BE2C (cell line): ENCODE measurements around the gene VGF.

Source experiments
- DNase-seq: peaks from one replicate; pipeline ENCODE4 v3.0.0-alpha.2; 2020
- H3K27me3 ChIP-seq: fragments of 250-450 bp; sonication (Bioruptor Pico); 2 replicates; pipeline ENCODE4 v1.5.1; 2020; ENCODE audit warnings: mild to moderate bottlenecking
- H3K36me3 ChIP-seq: fragments of 250-450 bp; sonication (Bioruptor Pico); 2 replicates; pipeline ENCODE4 v1.5.1; 2020; ENCODE audit warnings: mild to moderate bottlenecking
- H3K4me1 ChIP-seq: fragments of 250-450 bp; sonication (Bioruptor Pico); 2 replicates; pipeline ENCODE4 v1.5.1; 2020
- H3K4me3 ChIP-seq: 2 replicates; pipeline ENCODE4 v1.5.1; 2011; ENCODE audit warnings: low read depth, low read length
- H3K9me3 ChIP-seq: fragments of 250-450 bp; sonication (Bioruptor Pico); 2 replicates; pipeline ENCODE4 v1.5.1; 2020
- CTCF ChIP-seq: IDR thresholded peaks from 2 replicates; pipeline ENCODE4 v1.5.1; 2012; ENCODE audit warnings: mild to moderate bottlenecking, low read depth, low read length

VGF gene

GRCh38 chr7:101177644-101178043 lies 12.3 kb upstream of the VGF start:
- no peak overlapping the region for H3K4me3 ChIP-seq
- no peaks in the 10 kb centered on the region for H3K9me3 ChIP-seq
- no peak for DNase-seq
- peaks cover 8% of the 10 kb centered on the region for H3K4me1 ChIP-seq
- H3K36me3 ChIP-seq = no peaks in the 10 kb centered on the region
- peaks cover 24% of the 10 kb centered on the region for H3K27me3 ChIP-seq
- no peak for TF ChIP-seq CTCF

- peaks cover 40% of the 10 kb centered on the region for H3K27me3 ChIP-seq
Observed at GRCh38 chr7:101175664-101176063, 10.3 kb upstream of the VGF start.

GRCh38 chr7:101174322-101174854 lies 9.0 kb upstream of the VGF start:
- DNase-seq = no peak
- no peaks in the 10 kb centered on the region for H3K36me3 ChIP-seq
- no peaks in the 10 kb centered on the region for H3K9me3 ChIP-seq
- no peak for TF ChIP-seq CTCF
- H3K4me1 ChIP-seq = peaks cover 6% of the 10 kb centered on the region
- H3K27me3 ChIP-seq = peaks cover 37% of the 10 kb centered on the region
- no peak overlapping the region for H3K4me3 ChIP-seq

More at GRCh38 chr7:101175664-101176063, 10.3 kb upstream of the VGF start:
- no peak overlapping the region for H3K4me3 ChIP-seq
- peaks cover 5% of the 10 kb centered on the region for H3K4me1 ChIP-seq
- no peak for DNase-seq
- no peaks in the 10 kb centered on the region for H3K36me3 ChIP-seq
- TF ChIP-seq CTCF = no peak
- no peaks in the 10 kb centered on the region for H3K9me3 ChIP-seq

- Histone ChIP-seq H3K4me1 (peaks cover 9% of the 10 kb centered on the region), H3K9me3 (no peaks in the 10 kb centered on the region), H3K4me3 (no peak overlapping the region), H3K27me3 (peaks cover 39% of the 10 kb centered on the region), H3K36me3 (no peaks in the 10 kb centered on the region)
- no peak for DNase-seq
- no peak for TF ChIP-seq CTCF
Observed at GRCh38 chr7:101173752-101174244, 8.4 kb upstream of the VGF start.

- peaks cover 39% of the 10 kb centered on the region for H3K27me3 ChIP-seq
- H3K4me1 ChIP-seq = peaks cover 12% of the 10 kb centered on the region
- H3K4me3 ChIP-seq = no peak overlapping the region
Observed at GRCh38 chr7:101172854-101173751, 7.7 kb upstream of the VGF start.

More at GRCh38 chr7:101172854-101173751, 7.7 kb upstream of the VGF start:
- H3K36me3 ChIP-seq = no peaks in the 10 kb centered on the region
- DNase-seq = no peak
- no peak for TF ChIP-seq CTCF
- no peaks in the 10 kb centered on the region for H3K9me3 ChIP-seq
